Keratinocyte (primary cell): Measurements from ENCODE around the gene CMPK2. TPM values are rescaled to one million over a fixed set of nuclear protein-coding genes. Genes with fewer than 3 reads are reported as not detected.

Experiments
- DNase-seq: peaks from one replicate; pipeline ENCODE4 v3.0.0-alpha.2; 2011; ENCODE audit warnings: low read depth, missing footprints, low spot score
- FAIRE-seq: peaks from 2 replicates; lab custom pipeline; 2011; peaks lifted over from hg19 to GRCh38; lab: Jason Lieb, UNC
- H2AFZ ChIP-seq: 2 replicates; pipeline ENCODE4 v1.6.0; 2012; ENCODE audit warnings: low read length, control low read depth, inconsistent platforms; ENCODE audit not compliant: control insufficient read depth
- H3K27ac ChIP-seq: 2 replicates; pipeline ENCODE4 v1.5.1; 2011; ENCODE audit warnings: low read length; ENCODE audit not compliant: control insufficient read depth, insufficient read depth
- H3K27me3 ChIP-seq: 3 replicates; pipeline ENCODE4 v1.6.0; 2011; ENCODE audit warnings: low read length; ENCODE audit not compliant: control insufficient read depth, insufficient read depth; ENCODE audit errors: extremely low read depth
- H3K36me3 ChIP-seq, 2 experiments: 2 replicates in 1 of 2; 3 replicates in 1 of 2; pipeline ENCODE4 v1.5.1; 2011; ENCODE audit warnings: low read length in 2 of 2, mild to moderate bottlenecking in 1 of 2; ENCODE audit not compliant: control insufficient read depth in 2 of 2, insufficient read depth in 2 of 2; ENCODE audit errors: extremely low read depth in 1 of 2
- H3K4me1 ChIP-seq: 3 replicates; pipeline ENCODE4 v1.5.1; 2011; ENCODE audit warnings: low read length; ENCODE audit not compliant: control insufficient read depth, insufficient read depth; ENCODE audit errors: extremely low read depth
- H3K4me2 ChIP-seq: 3 replicates; pipeline ENCODE4 v1.6.0; 2011; ENCODE audit warnings: low read depth, low read length; ENCODE audit not compliant: control insufficient read depth, insufficient read depth; ENCODE audit errors: extremely low read depth
- H3K4me3 ChIP-seq, 3 experiments: fragments of 200-600 bp in 1 of 3; sonication (generic) in 1 of 3; 2 replicates in 2 of 3; 3 replicates in 1 of 3; pipeline ENCODE4 v1.5.1; 2011 to 2016; ENCODE audit warnings: low read length in 3 of 3, mild to moderate bottlenecking in 3 of 3, control low read depth in 2 of 3, inconsistent platforms in 1 of 3, low read depth in 1 of 3, mixed read lengths in 1 of 3, mixed run types in 1 of 3, moderate library complexity in 1 of 3; ENCODE audit not compliant: control insufficient read depth in 2 of 3, insufficient read depth in 2 of 3; ENCODE audit errors: extremely low read depth in 1 of 3
- H3K79me2 ChIP-seq: 2 replicates; pipeline ENCODE4 v1.6.0; 2012; ENCODE audit warnings: low read length; ENCODE audit not compliant: control insufficient read depth, insufficient read depth
- H3K9ac ChIP-seq: 3 replicates; pipeline ENCODE4 v1.6.0; 2011; ENCODE audit warnings: low read length; ENCODE audit not compliant: control insufficient read depth, insufficient read depth; ENCODE audit errors: extremely low read depth
- H3K9me1 ChIP-seq: 3 replicates; pipeline ENCODE4 v1.6.0; 2011; ENCODE audit warnings: low read length; ENCODE audit not compliant: control insufficient read depth, insufficient read depth; ENCODE audit errors: extremely low read depth
- H3K9me3 ChIP-seq: 2 replicates; pipeline ENCODE4 v1.5.1; 2012; ENCODE audit warnings: low read depth, low read length; ENCODE audit not compliant: control insufficient read depth
- H4K20me1 ChIP-seq: 3 replicates; pipeline ENCODE4 v1.6.0; 2011; ENCODE audit warnings: low read length; ENCODE audit not compliant: control insufficient read depth, insufficient read depth; ENCODE audit errors: extremely low read depth
- CTCF ChIP-seq, 3 experiments: IDR thresholded peaks in 1 of 3; conservative IDR thresholded peaks in 1 of 3; optimal IDR thresholded peaks in 1 of 3; 2 replicates in 2 of 3; 3 replicates in 1 of 3; pipeline versions ENCODE3 to v1.5.1; 2011; ENCODE audit warnings: low read length in 3 of 3, mild to moderate bottlenecking in 3 of 3, moderate library complexity in 2 of 3, control low read depth in 1 of 3, inconsistent platforms in 1 of 3; ENCODE audit not compliant: insufficient read depth in 2 of 3; ENCODE audit errors: extremely low read depth in 1 of 3
- EZH2 ChIP-seq: IDR thresholded peaks from one replicate; pipeline ENCODE4 v1.6.1; 2012; ENCODE audit warnings: inconsistent platforms, mild to moderate bottlenecking, low read length, moderate library complexity
- dilution Hi-C: fragments of 300-500 bp; cut with MboI; formaldehyde crosslinking; loops from one replicate; pipeline ENCODE4 v1.7.0; 2020; ENCODE audit warnings: low sequenced_read_pairs; ENCODE audit not compliant: extremely low pct_ligation_motif_present
- polyA plus RNA-seq, 5 experiments: library from polyadenylated mRNA; depleted of rRNA in 3 of 5; stranded (reverse) in 3 of 5; stranded (forward) in 1 of 5; unstranded in 1 of 5; fragments of >200 nt; gene quantifications; 1 replicate in 1 of 5; 2 replicates in 3 of 5; 3 replicates in 1 of 5; pipeline versions ENCODE4 v1.2.1 to v1.2.3, GENCODE V29; 2011 to 2012; ENCODE audit warnings: missing spikeins in 2 of 5, low read depth in 1 of 5, low replicate concordance in 1 of 5

Gene CMPK2
- polyA plus RNA-seq, 1 donor (not counting 4 experiments of a cell fraction or from before 2014, with no cell fraction given) = 1.5 TPM

DNA sequence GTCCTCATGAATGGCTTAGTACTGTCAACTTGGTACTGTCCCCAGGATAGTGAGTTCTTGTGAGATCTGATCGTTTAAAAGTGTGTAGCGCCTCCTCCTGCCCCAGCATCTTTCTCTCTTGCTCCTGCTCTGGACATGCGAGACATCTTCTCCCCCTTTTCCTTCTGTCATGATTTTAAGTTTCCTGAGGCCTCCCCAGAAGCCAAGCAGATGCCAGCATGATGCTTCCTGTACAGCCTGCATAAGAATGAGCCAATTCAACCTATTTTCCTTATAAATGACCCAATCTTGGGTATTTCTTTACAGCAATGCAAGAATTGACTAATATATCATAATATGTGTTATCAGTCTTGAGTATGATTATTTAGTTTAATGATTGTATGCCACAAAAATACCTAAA, 8.3 kb upstream of the CMPK2 start:
- no peaks in the 10 kb centered on the region for H3K9me3 ChIP-seq
- no peaks in the 10 kb centered on the region for H3K4me1 ChIP-seq
- no peaks in the 10 kb centered on the region for H3K79me2 ChIP-seq
- no peaks in the 10 kb centered on the region for H3K9me1 ChIP-seq
- H3K27me3 ChIP-seq = no peaks in the 10 kb centered on the region
- no peak overlapping the region for H3K4me3 ChIP-seq
- H3K36me3 ChIP-seq = no peaks in the 10 kb centered on the region
- DNase-seq = no peak
- no peak overlapping the region for H3K4me2 ChIP-seq
- no peak for FAIRE-seq
- H3K27ac ChIP-seq = no peak overlapping the region
- no peak overlapping the region for H2AFZ ChIP-seq
- no peaks in the 10 kb centered on the region for H4K20me1 ChIP-seq
- no peak for TF ChIP-seq CTCF (optimal IDR thresholded peaks at IDR 0.05 in 1 of 3, IDR thresholded peaks at IDR 0.05 in 1 of 3, conservative IDR thresholded peaks at IDR 0.05 in 1 of 3; ENCODE audit: extremely low read depth in 1 of 3, insufficient read depth in 2 of 3, low read length in 3 of 3)
- TF ChIP-seq EZH2 = no peak
- H3K9ac ChIP-seq = no peak overlapping the region
- dilution Hi-C loops = no loop called here

- no peak for FAIRE-seq
Measured at GRCh38 chr2:6872394-6872793, 6.7 kb upstream of the CMPK2 start.

More at GRCh38 chr2:6872394-6872793, 6.7 kb upstream of the CMPK2 start:
- Histone ChIP-seq H3K79me2 (no peaks in the 10 kb centered on the region), H3K4me3 (no peak overlapping the region), H3K9me1 (no peaks in the 10 kb centered on the region), H3K9ac (no peak overlapping the region), H3K27me3 (peaks cover under 1% of the 10 kb centered on the region), H3K9me3 (no peaks in the 10 kb centered on the region), H4K20me1 (no peaks in the 10 kb centered on the region), H3K36me3 (no peaks in the 10 kb centered on the region), H2AFZ (no peak overlapping the region), H3K4me2 (no peak overlapping the region), H3K27ac (no peak overlapping the region), H3K4me1 (no peaks in the 10 kb centered on the region)
- TF ChIP-seq EZH2 (no peak), CTCF (optimal IDR thresholded peaks at IDR 0.05 in 1 of 3, IDR thresholded peaks at IDR 0.05 in 1 of 3, conservative IDR thresholded peaks at IDR 0.05 in 1 of 3; ENCODE audit: extremely low read depth in 1 of 3, insufficient read depth in 2 of 3, low read length in 3 of 3) (no peak)
- dilution Hi-C loops = no loop called here
- DNase-seq = no peak
